Measurements from ENCODE around the gene SLC25A1.

SLC25A1 gene

GRCh38 chr22:19134874-19135273 lies 43.7 kb downstream of the SLC25A1 start:
- no peak for DNase-seq

GRCh38 chr22:19134176-19134831 lies 44.2 kb downstream of the SLC25A1 start:
- no peak for DNase-seq

- no peak for DNase-seq
Measured at GRCh38 chr22:19133561-19133960, 45.0 kb downstream of the SLC25A1 start.

- no peak for DNase-seq
Measured at GRCh38 chr22:19132693-19133400, 45.7 kb downstream of the SLC25A1 start.

- DNase-seq, result no peak
Measured at GRCh38 chr22:19132153-19132552, 46.4 kb downstream of the SLC25A1 start.

GRCh38 chr22:19131685-19132015 lies 46.9 kb downstream of the SLC25A1 start:
- no peak for DNase-seq

- DNase-seq, result no peak
Measured at GRCh38 chr22:19130959-19131684, 47.4 kb downstream of the SLC25A1 start, which contains the start of gene TSSK2. Gene TSSK2 (plus strand): TSS chr22:19131308. CDS start chr22:19131400, 92 bp downstream.

GRCh38 chr22:19129871-19130270 lies 48.7 kb downstream of the SLC25A1 start:
- DNase-seq, result no peak

GRCh38 chr22:19128946-19129727 lies 49.4 kb downstream of the SLC25A1 start:
- no peak for DNase-seq

GRCh38 chr22:19128009-19128401 lies 50.5 kb downstream of the SLC25A1 start:
- DNase-seq, result no peak

- DNase-seq, result no peak
Measured at GRCh38 chr22:19127329-19128008, 51.1 kb downstream of the SLC25A1 start.

GRCh38 chr22:19126309-19127273 lies 51.9 kb downstream of the SLC25A1 start:
- no peak for DNase-seq
